ENCODE data around the gene SLC38A2.

Gene SLC38A2

GRCh38 chr12:46383654-46384450, 11.3 kb upstream of the SLC38A2 start (continued):
- TF ChIP-seq, protein P1, sequence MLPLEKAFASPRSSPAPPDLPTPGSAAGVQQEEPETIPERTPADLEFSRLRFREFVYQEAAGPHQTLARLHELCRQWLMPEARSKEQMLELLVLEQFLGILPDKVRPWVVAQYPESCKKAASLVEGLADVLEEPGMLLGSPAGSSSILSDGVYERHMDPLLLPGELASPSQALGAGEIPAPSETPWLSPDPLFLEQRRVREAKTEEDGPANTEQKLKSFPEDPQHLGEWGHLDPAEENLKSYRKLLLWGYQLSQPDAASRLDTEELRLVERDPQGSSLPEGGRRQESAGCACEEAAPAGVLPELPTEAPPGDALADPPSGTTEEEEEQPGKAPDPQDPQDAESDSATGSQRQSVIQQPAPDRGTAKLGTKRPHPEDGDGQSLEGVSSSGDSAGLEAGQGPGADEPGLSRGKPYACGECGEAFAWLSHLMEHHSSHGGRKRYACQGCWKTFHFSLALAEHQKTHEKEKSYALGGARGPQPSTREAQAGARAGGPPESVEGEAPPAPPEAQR (tag by site-specific recombination; IDR thresholded peaks at IDR 0.05), result no peak
- 0 out of 2 replicates have a peak, but pooled peaks have one; percentile 13 for TF ChIP-seq ZNF777 (tag by site-specific recombination; IDR thresholded peaks at IDR 0.05; ENCODE audit: borderline replicate concordance)
- no peak for TF ChIP-seq ZNF48 (tag by site-specific recombination; IDR thresholded peaks at IDR 0.05)
- TF ChIP-seq ZNF670 (tag by site-specific recombination; IDR thresholded peaks at IDR 0.05; ENCODE audit: low read depth), result no peak
- TF ChIP-seq, protein P2, sequence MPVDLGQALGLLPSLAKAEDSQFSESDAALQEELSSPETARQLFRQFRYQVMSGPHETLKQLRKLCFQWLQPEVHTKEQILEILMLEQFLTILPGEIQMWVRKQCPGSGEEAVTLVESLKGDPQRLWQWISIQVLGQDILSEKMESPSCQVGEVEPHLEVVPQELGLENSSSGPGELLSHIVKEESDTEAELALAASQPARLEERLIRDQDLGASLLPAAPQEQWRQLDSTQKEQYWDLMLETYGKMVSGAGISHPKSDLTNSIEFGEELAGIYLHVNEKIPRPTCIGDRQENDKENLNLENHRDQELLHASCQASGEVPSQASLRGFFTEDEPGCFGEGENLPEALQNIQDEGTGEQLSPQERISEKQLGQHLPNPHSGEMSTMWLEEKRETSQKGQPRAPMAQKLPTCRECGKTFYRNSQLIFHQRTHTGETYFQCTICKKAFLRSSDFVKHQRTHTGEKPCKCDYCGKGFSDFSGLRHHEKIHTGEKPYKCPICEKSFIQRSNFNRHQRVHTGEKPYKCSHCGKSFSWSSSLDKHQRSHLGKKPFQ (tag by site-specific recombination; IDR thresholded peaks at IDR 0.05), result no peak
- no peak for TF ChIP-seq ZSCAN23 (tag by site-specific recombination; IDR thresholded peaks at IDR 0.05)
- no peak for TF ChIP-seq ZNF548 (tag by site-specific recombination; IDR thresholded peaks at IDR 0.05)
- no peak for TF ChIP-seq ZNF544 (tag by site-specific recombination; IDR thresholded peaks at IDR 0.05)
- no peak for TF ChIP-seq ZNF585B (tag by site-specific recombination; IDR thresholded peaks at IDR 0.05)
- peak; percentile 68 for TF ChIP-seq ZNF398 (tag by site-specific recombination; IDR thresholded peaks at IDR 0.05)
- no peak for TF ChIP-seq ZNF530 (tag by site-specific recombination; IDR thresholded peaks at IDR 0.05; ENCODE audit: low read depth)
- TF ChIP-seq ZNF24 (tag by site-specific recombination; IDR thresholded peaks at IDR 0.05), result peak; percentile 67; the same call in 1 of the 2 replicates
- TF ChIP-seq ZNF624 (tag by site-specific recombination; IDR thresholded peaks at IDR 0.05), result 0 out of 2 replicates have a peak, but pooled peaks have one; percentile 52
- no peak for TF ChIP-seq ZNF146 (tag by site-specific recombination; IDR thresholded peaks at IDR 0.05)
- peak; percentile 83 for TF ChIP-seq SP7 (tag by site-specific recombination; IDR thresholded peaks at IDR 0.05)
- TF ChIP-seq GFI1B (tag by site-specific recombination; IDR thresholded peaks at IDR 0.05), result 0 out of 2 replicates have a peak, but pooled peaks have one; percentile 17
- TF ChIP-seq REPIN1 (tag by site-specific recombination; IDR thresholded peaks at IDR 0.05; ENCODE audit: low read depth), result 0 out of 2 replicates have a peak, but pooled peaks have one; percentile 16
- TF ChIP-seq ZNF658 (tag by site-specific recombination; IDR thresholded peaks at IDR 0.05), result no peak
- TF ChIP-seq, protein P3, sequence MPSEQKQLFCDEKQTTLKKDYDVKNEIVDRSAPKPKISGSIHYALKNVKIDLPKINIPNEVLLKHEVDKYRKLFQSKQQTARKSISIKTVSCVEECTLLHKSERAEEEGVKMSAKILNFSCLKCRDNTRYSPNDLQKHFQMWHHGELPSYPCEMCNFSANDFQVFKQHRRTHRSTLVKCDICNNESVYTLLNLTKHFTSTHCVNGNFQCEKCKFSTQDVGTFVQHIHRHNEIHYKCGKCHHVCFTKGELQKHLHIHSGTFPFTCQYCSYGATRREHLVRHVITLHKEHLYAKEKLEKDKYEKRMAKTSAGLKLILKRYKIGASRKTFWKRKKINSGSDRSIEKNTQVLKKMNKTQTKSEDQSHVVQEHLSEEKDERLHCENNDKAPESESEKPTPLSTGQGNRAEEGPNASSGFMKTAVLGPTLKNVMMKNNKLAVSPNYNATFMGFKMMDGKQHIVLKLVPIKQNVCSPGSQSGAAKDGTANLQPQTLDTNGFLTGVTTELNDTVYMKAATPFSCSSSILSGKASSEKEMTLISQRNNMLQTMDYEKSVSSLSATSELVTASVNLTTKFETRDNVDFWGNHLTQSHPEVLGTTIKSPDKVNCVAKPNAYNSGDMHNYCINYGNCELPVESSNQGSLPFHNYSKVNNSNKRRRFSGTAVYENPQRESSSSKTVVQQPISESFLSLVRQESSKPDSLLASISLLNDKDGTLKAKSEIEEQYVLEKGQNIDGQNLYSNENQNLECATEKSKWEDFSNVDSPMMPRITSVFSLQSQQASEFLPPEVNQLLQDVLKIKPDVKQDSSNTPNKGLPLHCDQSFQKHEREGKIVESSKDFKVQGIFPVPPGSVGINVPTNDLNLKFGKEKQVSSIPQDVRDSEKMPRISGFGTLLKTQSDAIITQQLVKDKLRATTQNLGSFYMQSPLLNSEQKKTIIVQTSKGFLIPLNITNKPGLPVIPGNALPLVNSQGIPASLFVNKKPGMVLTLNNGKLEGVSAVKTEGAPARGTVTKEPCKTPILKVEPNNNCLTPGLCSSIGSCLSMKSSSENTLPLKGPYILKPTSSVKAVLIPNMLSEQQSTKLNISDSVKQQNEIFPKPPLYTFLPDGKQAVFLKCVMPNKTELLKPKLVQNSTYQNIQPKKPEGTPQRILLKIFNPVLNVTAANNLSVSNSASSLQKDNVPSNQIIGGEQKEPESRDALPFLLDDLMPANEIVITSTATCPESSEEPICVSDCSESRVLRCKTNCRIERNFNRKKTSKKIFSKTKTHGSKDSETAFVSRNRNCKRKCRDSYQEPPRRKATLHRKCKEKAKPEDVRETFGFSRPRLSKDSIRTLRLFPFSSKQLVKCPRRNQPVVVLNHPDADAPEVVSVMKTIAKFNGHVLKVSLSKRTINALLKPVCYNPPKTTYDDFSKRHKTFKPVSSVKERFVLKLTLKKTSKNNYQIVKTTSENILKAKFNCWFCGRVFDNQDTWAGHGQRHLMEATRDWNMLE (tag by site-specific recombination; conservative IDR thresholded peaks at IDR 0.05; ENCODE audit: low read depth), result no peak
- TF ChIP-seq ZNF184 (tag by site-specific recombination; IDR thresholded peaks at IDR 0.05), result no peak
- TF ChIP-seq SP2 (tag by site-specific recombination; IDR thresholded peaks at IDR 0.05), result 0 out of 2 replicates have a peak, but pooled peaks have one; percentile 13
- no peak for TF ChIP-seq ZNF473 (tag by site-specific recombination; IDR thresholded peaks at IDR 0.05)
- no peak for TF ChIP-seq ZNF776 (tag by site-specific recombination; IDR thresholded peaks at IDR 0.05; ENCODE audit: borderline replicate concordance)
- TF ChIP-seq ZNF560 (tag by site-specific recombination; IDR thresholded peaks at IDR 0.05; ENCODE audit: borderline replicate concordance), result no peak
- TF ChIP-seq ZNF785 (tag by site-specific recombination; IDR thresholded peaks at IDR 0.05), result peak; percentile 91; the same call in 1 of the 2 replicates
- TF ChIP-seq ZNF362 (tag by site-specific recombination; IDR thresholded peaks at IDR 0.05), result no peak
- TF ChIP-seq ZNF521 (tag by site-specific recombination; IDR thresholded peaks at IDR 0.05), result no peak
- no peak for TF ChIP-seq ZNF23 (tag by site-specific recombination; IDR thresholded peaks at IDR 0.05; ENCODE audit: borderline replicate concordance)
- TF ChIP-seq KLF9 (tag by site-specific recombination; IDR thresholded peaks at IDR 0.05; ENCODE audit: low read depth), result peak; percentile 73
